HAP-1 (cell line): ENCODE data around the gene GDA.
"Not testable (repeated sequence)": the region's sequence is repeated elsewhere in the genome, so short reads cannot be mapped to it uniquely, and the experiment has no call there.

ENCODE experiments used
- DNase-seq, 2 experiments: peaks; one replicate each; pipeline ENCODE4 v3.0.0-alpha.2; 2016 to 2020; ENCODE audit warnings: low spot score in 2 of 2
- H3K27me3 ChIP-seq: fragments of 250-450 bp; sonication (Bioruptor Pico); 2 replicates; pipeline ENCODE4 v1.5.1; 2020; ENCODE audit warnings: low read depth, mild to moderate bottlenecking, moderate library complexity
- H3K36me3 ChIP-seq: fragments of 250-450 bp; sonication (Bioruptor Pico); replicated peaks from 2 replicates; pipeline ENCODE4 v1.5.1; 2020; ENCODE audit warnings: mild to moderate bottlenecking
- H3K4me1 ChIP-seq: fragments of 250-450 bp; sonication (Bioruptor Pico); 2 replicates; pipeline ENCODE4 v1.5.1; 2020; ENCODE audit warnings: mild to moderate bottlenecking
- H3K4me3 ChIP-seq: fragments of 250-450 bp; sonication (Bioruptor Pico); 2 replicates; pipeline ENCODE4 v1.5.1; 2020; ENCODE audit warnings: mild to moderate bottlenecking, moderate library complexity
- H3K9me3 ChIP-seq: fragments of 250-450 bp; sonication (Bioruptor Pico); 2 replicates; pipeline ENCODE4 v1.5.1; 2020; ENCODE audit warnings: mild to moderate bottlenecking, moderate library complexity
- in situ Hi-C: fragments of 300-500 bp; cut with MboI; formaldehyde crosslinking; loops from 3 replicates; pipeline ENCODE4 v1.14.3; 2020; ENCODE audit warnings: low sequenced_read_pairs, inconsistent platforms, mixed read lengths

GDA gene

DNA sequence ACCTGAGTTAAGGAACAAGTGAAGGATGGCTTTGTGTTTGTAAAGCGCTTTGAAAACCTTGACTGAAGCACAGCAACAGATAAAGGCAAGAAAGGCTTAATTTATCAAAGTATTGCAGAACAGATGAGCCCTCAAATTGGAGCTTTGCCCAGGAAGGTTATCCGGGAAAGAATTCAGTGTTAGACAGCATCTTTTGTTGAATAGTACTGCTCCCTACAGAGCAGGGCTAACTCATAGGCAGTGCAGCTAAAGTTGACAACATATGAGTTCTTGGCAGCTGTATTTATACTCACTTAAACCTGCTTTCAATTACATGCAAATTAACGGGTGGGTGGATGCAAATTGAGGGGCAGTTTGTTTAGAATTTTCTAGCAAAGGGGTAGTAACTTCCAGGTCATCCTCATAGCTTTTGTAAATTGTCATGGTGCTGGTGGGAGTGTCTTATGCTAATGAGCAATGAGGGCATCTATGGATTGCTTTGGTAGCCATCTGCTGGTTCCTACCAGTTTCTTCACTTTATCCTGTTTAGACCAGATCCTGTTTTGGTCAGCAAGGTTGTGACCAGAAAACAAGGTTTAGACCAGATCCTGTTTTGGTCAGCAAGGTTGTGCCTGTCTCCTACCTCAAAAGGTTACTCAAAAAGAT lies 105.8 kb downstream of the GDA start:
- peak in 1 of 2 experiments; percentile 15 for DNase-seq
- Histone ChIP-seq H3K4me3 (no peak overlapping the region), H3K9me3 (no peaks in the 10 kb centered on the region), H3K27me3 (no peaks in the 10 kb centered on the region), H3K4me1 (no peaks in the 10 kb centered on the region), H3K36me3 (no peaks in the 10 kb centered on the region)
- in situ Hi-C loops, result loop anchor here (25.0 kb wide), 1 partner anchor 443 kb away; no protein-coding TSS in a partner anchor

DNA sequence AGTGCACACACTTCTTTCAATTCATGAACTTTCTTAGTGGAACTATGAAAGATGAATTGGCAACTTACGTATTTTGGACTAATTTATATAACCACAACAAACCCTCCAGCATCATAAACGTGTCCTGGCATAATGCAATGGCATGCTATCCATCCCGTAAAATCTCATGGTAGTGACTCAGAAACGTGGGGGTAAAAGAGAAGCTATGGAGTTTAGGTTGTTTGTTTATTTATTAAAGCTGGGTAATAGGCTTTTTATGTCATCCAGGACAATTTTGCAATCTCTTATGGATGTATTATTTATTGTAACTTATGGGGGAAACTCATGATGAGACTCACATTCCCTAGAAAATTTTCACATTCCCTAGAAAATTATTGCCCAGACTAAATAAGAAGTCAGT lies 106.3 kb downstream of the GDA start:
- in situ Hi-C loops, result loop anchor here (25.0 kb wide), 1 partner anchor 443 kb away; no protein-coding TSS in a partner anchor
- Histone ChIP-seq H3K27me3 (no peaks in the 10 kb centered on the region), H3K36me3 (no peaks in the 10 kb centered on the region), H3K9me3 (no peaks in the 10 kb centered on the region), H3K4me1 (no peaks in the 10 kb centered on the region), H3K4me3 (no peak overlapping the region)
- DNase-seq, result no peak

DNA sequence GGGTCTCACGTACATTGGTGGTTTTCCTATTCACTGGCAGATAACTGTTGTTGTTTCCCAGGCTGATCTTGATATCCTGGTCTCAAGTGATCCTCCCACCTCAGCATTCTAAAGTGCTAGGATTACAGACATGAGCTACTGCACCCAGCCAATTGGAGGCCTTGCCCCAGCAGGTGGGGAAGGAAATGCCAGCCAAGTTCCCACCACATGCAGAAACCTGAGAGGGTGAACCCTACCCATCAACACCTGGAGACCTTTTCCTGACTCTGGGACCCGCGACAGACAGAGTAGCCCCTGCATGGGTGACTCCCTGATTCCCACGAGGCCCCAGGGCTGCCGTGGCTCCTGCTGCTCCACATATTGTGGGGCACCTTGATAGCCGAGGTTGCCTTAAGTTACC lies 107.7 kb downstream of the GDA start:
- Histone ChIP-seq H3K4me1 (no peaks in the 10 kb centered on the region), H3K27me3 (no peaks in the 10 kb centered on the region), H3K4me3 (no peak overlapping the region), H3K9me3 (no peaks in the 10 kb centered on the region), H3K36me3 (no peaks in the 10 kb centered on the region)
- no peak for DNase-seq
- in situ Hi-C loops, result loop anchor here (25.0 kb wide), 1 partner anchor 445 kb away; no protein-coding TSS in a partner anchor

DNA sequence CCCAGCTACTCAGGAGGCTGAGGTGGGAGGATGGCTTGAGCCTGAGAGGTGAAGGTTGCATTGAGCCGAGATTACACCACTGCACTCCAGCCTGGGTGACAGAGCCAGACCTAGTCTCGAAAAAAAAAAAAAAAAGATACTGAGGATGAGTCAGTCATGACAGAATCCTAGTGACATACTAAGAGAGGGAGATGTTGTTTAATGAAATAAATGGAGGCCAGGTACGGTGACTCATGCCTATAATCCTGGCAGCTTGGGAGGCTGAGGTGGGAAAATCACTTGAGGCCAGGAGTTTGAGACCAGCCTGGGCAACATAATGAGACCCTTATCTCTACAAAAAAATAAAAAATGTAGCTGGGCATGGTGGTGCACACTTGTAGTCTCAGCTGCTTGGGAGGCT lies 108.6 kb downstream of the GDA start:
- H3K27me3 ChIP-seq, result no peaks in the 10 kb centered on the region
- in situ Hi-C loops, result loop anchor here (25.0 kb wide), 1 partner anchor 446 kb away; no protein-coding TSS in a partner anchor
- H3K9me3 ChIP-seq, result no peaks in the 10 kb centered on the region

DNA sequence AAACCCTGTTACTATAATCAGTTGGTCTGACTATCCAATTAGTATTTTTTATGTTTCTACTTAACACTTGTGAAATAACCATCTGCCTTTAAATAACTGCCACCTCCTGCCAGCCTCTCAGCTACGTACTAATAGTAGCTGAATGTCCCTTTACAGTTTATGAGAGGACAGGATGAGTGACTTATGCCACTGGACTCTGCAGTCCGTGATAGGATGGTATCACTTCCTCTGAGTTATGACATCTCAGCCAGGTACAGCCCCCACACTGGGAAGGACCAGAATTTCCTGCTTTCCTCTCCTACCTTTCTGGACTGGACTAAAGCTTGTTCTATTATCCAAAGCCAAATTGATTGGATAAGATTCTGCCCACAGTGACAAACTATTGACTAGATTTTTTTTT lies 112.8 kb downstream of the GDA start:
- no peaks in the 10 kb centered on the region for H3K4me1 ChIP-seq
- H3K4me3 ChIP-seq, result no peak overlapping the region
- in situ Hi-C loops, result loop anchor here (25.0 kb wide), 1 partner anchor 450 kb away; no protein-coding TSS in a partner anchor
- H3K27me3 ChIP-seq, result no peaks in the 10 kb centered on the region
- DNase-seq, result no peak
- no peaks in the 10 kb centered on the region; the same call in 1 of the 2 replicates for H3K9me3 ChIP-seq
- no peaks in the 10 kb centered on the region for H3K36me3 ChIP-seq

More for the DNA sequence above, 108.6 kb downstream of the GDA start:
- H3K4me3 ChIP-seq, result no peak overlapping the region
- DNase-seq, result no peak
- no peaks in the 10 kb centered on the region for H3K36me3 ChIP-seq
- no peaks in the 10 kb centered on the region for H3K4me1 ChIP-seq

DNA sequence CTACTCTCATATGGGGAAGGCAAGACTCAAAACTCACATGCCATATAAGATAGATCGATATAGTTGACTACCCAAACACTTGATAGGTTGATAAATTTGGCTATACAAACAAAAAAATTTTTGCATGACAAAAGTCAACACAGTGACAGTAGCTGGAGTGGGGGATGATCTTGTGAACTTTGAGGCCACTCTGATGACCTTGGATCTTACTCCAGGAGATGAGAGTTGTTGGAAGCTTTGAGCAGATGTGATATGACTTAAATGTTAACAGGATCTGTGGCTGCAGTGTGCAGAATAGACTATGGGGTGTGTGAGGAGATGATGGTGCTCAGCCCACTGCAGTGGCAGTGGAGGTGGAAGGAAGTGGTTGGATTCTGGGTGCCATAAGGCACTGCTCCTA lies 114.3 kb downstream of the GDA start:
- H3K36me3 ChIP-seq, result no peaks in the 10 kb centered on the region
- H3K4me1 ChIP-seq, result no peaks in the 10 kb centered on the region
- no peaks in the 10 kb centered on the region; the same call in 1 of the 2 replicates for H3K9me3 ChIP-seq
- in situ Hi-C loops, result loop anchor here (25.0 kb wide), 1 partner anchor 451 kb away; no protein-coding TSS in a partner anchor
- no peak overlapping the region for H3K4me3 ChIP-seq
- no peaks in the 10 kb centered on the region for H3K27me3 ChIP-seq
- DNase-seq, result no peak

DNA sequence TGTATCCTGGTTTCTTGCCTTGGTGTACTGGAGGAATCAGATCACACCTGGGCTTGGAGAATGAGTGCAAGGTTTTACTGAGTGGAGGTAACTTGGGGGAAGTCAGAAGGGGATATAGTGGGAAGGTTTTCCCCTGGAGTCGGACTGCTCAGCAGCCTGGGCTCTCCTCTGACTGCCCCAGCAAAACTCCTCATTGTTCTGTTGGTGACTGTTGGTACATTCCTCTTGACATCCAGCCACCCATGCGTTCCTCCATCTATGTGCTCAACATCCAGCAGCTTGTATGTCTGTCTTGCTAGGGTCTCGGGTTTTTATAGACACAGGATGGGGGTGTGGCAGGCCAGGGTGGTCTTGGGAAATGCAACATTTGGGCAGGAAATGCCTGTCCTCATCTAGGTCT lies 119.7 kb downstream of the GDA start:
- in situ Hi-C loops, result loop anchor here (25.0 kb wide), 1 partner anchor 457 kb away; no protein-coding TSS in a partner anchor
- H3K9me3 ChIP-seq, result no peaks in the 10 kb centered on the region; the same call in 1 of the 2 replicates

DNA sequence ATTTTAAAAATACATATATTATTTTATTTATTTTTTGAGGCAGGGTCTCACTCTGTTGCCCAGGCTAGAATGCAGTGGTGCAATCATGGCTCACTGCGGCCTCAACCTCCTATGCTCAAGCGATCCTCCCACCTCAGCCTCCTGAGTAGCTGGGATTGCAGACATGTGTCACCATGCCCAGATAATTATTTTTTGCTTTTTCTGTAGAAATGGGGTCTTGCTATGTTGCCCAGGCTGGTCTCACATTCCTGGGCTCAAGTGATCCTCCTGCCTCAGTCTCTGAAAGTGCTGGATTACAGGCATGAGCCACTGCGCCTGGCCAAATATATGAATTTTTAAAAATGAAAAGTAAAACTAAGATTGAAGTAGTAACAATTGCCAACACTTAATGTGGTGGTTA lies 121.1 kb downstream of the GDA start:
- not testable (repeated sequence) for H3K4me3 ChIP-seq, H3K36me3 ChIP-seq, H3K9me3 ChIP-seq, DNase-seq, H3K27me3 ChIP-seq, H3K4me1 ChIP-seq
- in situ Hi-C loops, result loop anchor here (5.0 to 25.0 kb wide), 3 partner anchors 66 to 458 kb away; no protein-coding TSS in a partner anchor

More for the DNA sequence above, 119.7 kb downstream of the GDA start:
- no peaks in the 10 kb centered on the region for H3K27me3 ChIP-seq
- H3K36me3 ChIP-seq, result no peaks in the 10 kb centered on the region
- no peaks in the 10 kb centered on the region for H3K4me1 ChIP-seq
- no peak overlapping the region for H3K4me3 ChIP-seq
- no peak for DNase-seq

DNA sequence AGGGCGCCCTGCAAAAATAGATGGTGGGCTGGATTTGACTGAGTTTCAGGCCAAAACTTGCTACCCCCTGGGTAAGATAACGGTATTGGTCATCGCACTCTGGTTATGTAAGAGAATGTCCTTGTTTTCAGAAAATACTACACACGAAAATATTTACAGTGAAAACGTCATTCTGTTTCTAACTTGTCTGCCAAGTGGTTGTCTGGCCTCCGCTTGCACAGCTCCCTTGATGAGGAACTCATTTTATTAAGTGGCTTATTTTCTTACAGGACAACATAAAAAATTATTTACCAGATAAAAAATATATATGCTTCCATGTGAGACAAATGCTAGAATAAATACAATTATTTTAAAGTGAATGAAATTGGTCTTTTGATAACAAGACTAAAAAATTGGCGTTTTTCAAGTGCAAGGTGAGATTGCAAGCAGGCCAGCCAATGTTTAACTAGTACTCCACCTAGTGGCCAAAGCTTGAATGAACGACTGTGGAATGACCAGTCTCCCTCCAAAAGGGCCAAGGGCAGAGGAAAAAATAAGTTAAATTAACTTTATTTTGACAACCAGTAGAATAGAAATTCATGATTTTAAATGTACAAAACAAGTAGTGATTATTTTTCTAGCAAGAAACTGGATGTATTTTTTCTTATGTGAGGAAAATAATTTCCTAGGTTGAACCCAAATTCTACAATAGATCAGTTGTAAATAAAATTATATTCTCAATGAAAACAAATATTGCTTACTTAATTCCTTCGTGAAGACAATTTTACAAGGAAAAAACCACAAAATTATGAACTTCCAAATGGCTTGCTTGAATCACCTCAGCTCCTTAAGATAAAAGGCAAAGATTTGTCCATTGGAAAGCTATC lies 122.6 kb downstream of the GDA start:
- H3K4me3 ChIP-seq, result no peak overlapping the region
- H3K27me3 ChIP-seq, result no peaks in the 10 kb centered on the region
- no peaks in the 10 kb centered on the region for H3K36me3 ChIP-seq
- no peaks in the 10 kb centered on the region for H3K4me1 ChIP-seq
- in situ Hi-C loops, result loop anchor here (5.0 to 25.0 kb wide), 3 partner anchors 67 to 460 kb away; no protein-coding TSS in a partner anchor
- no peaks in the 10 kb centered on the region; the same call in 1 of the 2 replicates for H3K9me3 ChIP-seq
- peak; percentile 54 to 80 for DNase-seq

DNA sequence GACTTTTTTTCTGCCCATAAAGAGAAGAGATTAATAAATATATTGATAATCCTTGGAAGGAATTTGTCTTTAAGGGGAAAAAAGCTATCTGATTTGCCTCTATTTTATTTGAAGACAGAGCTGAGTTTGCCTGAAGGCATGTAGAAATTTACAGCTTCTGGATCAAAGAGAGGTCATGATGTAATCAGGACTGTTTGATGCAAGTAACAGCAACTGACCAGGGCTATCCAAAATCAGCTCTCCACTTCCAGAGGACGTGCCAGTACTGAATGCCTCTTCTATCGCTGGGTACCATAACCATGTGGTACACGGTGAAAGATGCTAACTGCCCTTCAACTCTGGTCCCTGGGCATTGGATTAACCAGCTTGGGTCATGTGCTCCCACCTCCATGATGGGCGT lies 125.2 kb downstream of the GDA start:
- Histone ChIP-seq H3K27me3 (no peaks in the 10 kb centered on the region), H3K4me1 (no peaks in the 10 kb centered on the region), H3K4me3 (no peak overlapping the region), H3K36me3 (no peaks in the 10 kb centered on the region), H3K9me3 (no peaks in the 10 kb centered on the region)
- no peak for DNase-seq
- in situ Hi-C loops, result loop anchor here (5.0 to 25.0 kb wide), 3 partner anchors 70 to 462 kb away; no protein-coding TSS in a partner anchor

DNA sequence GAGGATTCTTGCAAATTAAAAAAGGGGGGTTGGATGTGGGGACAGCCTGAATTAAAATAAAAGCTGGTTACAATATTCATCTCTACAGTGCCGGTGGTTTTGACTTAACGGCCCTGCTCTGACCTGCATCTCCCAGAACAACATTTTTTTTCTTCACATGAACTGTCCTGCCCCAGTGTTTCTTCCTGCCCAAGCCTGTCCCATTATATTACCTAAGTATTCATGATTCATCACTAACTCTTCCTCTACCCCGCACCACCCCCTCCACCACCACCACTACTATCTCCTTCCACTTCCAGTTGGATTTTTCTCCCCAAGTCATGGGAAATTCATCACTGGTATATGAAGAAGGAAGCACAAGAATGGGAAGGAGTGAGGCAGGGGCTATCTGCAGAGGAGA lies 125.7 kb downstream of the GDA start:
- no peaks in the 10 kb centered on the region for H3K36me3 ChIP-seq
- no peak overlapping the region for H3K4me3 ChIP-seq
- DNase-seq, result no peak
- in situ Hi-C loops, result loop anchor here (5.0 to 25.0 kb wide), 4 partner anchors 70 to 912 kb away; no protein-coding TSS in a partner anchor
- no peaks in the 10 kb centered on the region for H3K27me3 ChIP-seq
- H3K4me1 ChIP-seq, result no peaks in the 10 kb centered on the region
- no peaks in the 10 kb centered on the region for H3K9me3 ChIP-seq

DNA sequence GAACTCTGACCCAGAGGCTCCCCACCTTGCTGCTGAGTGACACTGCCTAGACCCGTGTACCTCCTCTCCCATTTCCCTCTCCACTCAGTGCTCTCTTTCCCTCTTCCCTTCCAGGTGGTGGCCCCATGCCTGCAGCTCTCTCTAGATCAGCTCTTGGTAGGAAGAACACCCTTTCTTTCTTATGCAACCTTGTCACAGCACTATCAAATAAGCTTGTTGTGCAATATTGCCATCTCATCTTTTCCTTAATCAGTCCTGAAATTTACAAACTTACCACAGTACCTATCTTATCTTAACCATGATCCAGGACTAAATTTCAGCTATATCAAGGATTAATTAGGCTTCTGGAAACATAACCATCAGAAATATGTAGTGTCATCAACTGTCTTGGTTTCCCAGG lies 127.2 kb downstream of the GDA start:
- Histone ChIP-seq H3K27me3 (no peaks in the 10 kb centered on the region), H3K9me3 (no peaks in the 10 kb centered on the region), H3K4me1 (peaks cover 3% of the 10 kb centered on the region; the same call in 1 of the 2 replicates), H3K36me3 (no peaks in the 10 kb centered on the region), H3K4me3 (no peak overlapping the region)
- in situ Hi-C loops, result loop anchor here (10.0 to 25.0 kb wide), 2 partner anchors 72 to 911 kb away; no protein-coding TSS in a partner anchor
- DNase-seq, result no peak

DNA sequence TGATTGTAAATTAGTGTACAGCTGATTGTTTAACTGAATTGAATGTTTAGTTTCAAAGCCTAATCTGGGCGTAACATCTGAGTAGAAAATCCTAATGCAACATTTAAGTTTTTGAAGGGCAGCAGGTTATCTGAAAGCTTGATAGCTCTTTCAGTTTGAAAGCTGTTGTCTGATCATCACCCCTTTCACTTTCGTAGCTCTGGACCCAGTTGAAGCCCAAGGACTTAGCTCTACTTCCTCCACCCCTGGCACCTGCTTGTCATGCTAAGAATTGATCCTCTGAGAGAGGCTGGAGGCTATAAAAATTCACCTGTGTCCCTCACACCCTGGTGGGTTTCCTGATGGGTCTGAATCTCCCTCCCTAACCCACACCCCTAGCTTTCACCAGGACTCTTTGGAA lies 129.7 kb downstream of the GDA start:
- peaks cover 3% of the 10 kb centered on the region; the same call in 1 of the 2 replicates for H3K4me1 ChIP-seq
- no peak overlapping the region for H3K4me3 ChIP-seq
- H3K36me3 ChIP-seq, result no peaks in the 10 kb centered on the region
- in situ Hi-C loops, result loop anchor here (10.0 to 25.0 kb wide), 2 partner anchors 74 to 908 kb away; no protein-coding TSS in a partner anchor
- no peak for DNase-seq
- H3K27me3 ChIP-seq, result no peaks in the 10 kb centered on the region
- no peaks in the 10 kb centered on the region for H3K9me3 ChIP-seq
